Hippocampal formation (tissue), 2 donors: Measurements from ENCODE around the gene MYBL2.
"Not testable (repeated sequence)": the region's sequence is repeated elsewhere in the genome, so short reads cannot be mapped to it uniquely, and the experiment has no call there.

Source experiments
- DNase-seq, 2 donors: peaks; one replicate each; lab custom pipeline; 2025; lab: John Stamatoyannopoulos, UW

Gene MYBL2

DNA sequence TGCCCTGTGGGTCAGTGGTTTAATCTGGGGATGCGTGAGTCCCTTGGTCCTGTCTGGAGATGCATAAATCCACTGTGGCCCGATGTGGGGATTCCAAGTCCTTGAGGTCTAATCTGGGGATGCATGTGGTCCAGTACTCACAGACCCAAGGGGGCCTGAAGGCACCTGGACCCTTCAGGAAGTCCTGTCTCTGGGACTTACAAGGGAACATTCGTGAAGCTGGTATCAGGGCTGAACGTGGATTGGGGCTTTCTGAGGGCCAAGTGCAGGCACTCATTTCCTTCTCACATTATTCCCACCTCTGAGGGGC, 85.1 kb downstream of the MYBL2 start:
- no peak for DNase-seq

GRCh38 chr20:43752561-43753301, 85.8 kb downstream of the MYBL2 start:
- peak in 1 of 2 donors; percentile 22 for DNase-seq

DNA sequence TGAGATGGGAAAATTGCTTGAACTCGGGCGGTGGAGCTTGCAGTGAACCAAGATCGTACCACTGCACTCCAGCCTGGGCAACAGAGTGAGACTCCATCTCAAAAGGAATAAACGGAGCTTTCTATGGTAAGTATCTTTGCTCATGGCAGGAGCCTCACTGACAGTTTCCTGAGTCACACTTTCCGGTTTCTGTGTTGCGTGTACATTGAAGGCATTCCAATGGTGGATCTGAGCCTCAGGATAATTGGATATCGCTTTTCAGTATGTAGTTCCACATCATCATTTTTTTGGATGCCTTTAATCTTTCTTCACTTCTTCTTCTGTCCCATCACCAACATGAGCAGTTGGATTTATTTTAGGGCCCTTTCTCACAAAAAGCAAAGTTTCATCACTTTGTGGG, 88.5 kb downstream of the MYBL2 start:
- DNase-seq = no peak

GRCh38 chr20:43755851-43756250, 88.9 kb downstream of the MYBL2 start:
- no peak for DNase-seq

DNA sequence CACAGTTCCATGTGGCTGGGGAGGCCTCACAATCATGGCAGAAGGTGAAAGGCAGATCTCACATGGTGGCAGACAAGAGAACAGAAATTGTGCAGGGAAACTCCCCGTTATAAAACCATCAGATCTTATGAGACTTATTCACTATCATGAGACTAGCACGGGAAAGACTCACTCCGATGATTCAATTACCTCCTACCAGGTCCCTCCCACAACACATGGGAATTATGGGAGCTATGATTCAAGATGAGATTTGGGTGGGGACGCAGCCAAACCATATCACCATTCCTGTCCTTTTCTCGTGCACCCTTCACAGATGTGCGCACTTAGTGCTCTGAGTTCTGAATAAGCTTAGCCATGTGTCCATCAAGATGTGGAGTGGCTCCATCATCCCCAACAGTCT, 91.0 kb downstream of the MYBL2 start:
- DNase-seq = not testable (repeated sequence)

DNA sequence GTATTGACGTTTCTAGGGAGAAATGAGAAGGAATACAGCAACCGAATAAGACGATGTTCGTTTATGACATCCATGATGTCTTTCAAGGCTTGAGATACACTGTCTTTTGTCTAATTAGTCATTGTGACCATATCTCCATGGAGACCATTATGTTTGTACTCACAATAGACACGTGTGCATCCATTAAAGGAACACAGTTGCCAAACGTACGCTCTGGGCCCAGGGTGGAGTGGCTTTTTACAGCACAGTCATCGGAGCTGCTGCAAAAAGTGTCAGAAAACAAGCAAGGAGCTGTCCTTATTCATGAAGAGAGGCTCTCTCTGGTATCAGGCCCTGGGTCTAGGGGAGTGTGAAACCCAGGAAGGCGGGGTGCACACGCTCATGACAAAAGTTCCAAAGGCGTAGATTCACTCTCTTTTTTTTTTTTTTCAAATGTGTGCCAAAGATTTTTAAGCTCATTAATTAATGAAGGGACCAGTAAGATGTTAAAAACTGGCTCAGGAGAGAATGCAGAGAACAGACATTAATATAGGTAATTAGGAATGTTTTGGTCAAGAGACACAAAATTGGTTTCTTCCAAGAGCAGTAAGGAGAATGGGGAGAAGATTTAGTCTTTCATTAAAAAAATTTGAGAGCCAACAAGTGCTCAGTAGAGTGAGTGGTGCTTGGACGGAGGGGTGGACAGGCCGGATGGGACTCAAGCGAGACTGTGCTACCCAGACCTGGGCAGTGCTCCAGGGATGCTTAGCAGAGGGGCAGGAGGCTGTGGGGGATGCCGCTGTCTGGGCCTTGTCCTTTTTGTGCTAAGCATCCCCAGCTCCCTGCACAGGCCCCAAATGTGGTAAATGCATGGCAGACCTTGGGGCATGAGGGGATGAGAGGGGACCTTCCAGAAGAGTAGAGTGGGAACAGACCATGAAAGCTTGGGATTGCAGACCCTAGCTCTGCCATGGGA, 94.7 kb downstream of the MYBL2 start:
- DNase-seq = no peak

GRCh38 chr20:43762911-43763310, 96.0 kb downstream of the MYBL2 start:
- no peak for DNase-seq

GRCh38 chr20:43765916-43766315, 99.0 kb downstream of the MYBL2 start:
- peak in 1 of 2 donors; percentile 10 for DNase-seq
